UCSD-AML1 (cell line): ENCODE results near the gene MMP19.
A peak's percentile ranks its signal among the peaks of the same experiment; 100 is the strongest.
"Not testable (repeated sequence)": the region's sequence is repeated elsewhere in the genome, so short reads cannot be mapped to it uniquely, and the experiment has no call there.

Experiments
- DNase-seq: peaks from one replicate; lab custom pipeline; 2025; ENCODE audit not compliant: unreplicated experiment; lab: John Stamatoyannopoulos, UW

The MMP19 gene

DNA sequence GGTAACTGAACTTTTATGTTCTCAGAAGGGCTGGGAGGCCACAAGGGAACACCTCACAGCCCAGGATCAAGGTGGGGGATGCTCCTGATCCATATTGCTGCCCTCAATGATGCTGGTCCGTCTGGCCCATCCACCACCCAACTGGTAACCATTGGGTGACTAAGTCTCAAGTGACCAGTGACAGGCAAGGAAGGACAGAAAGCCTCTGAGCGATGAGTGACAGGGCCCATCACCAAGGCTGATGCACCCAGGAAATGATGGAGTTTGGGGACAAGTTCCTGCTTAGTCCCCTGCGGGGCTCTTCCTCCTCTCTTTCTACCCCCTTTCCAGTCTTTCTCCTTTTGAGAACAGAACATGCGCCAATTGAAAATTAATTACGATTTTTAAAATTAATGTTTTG, 2.6 kb upstream of the MMP19 start:
- no peak for DNase-seq

DNA sequence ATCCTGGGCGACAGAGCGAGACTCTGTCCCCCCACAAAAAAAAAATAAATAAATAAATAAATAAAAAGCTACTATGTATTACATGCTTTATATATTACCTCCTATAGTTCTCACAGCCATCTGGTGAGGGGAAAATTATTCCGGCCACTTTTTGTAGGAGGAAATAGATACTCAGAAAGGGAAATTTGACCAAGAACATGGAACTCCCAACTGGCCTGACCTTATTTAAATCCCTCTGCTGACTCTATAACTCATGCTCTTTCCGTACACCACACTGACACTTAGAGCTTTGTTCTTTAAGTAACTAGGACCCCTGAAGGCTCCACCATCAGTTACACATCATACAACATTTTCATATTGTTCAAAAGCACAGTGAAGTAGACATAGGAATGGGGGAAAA, 2.2 kb upstream of the MMP19 start:
- DNase-seq = no peak

DNA sequence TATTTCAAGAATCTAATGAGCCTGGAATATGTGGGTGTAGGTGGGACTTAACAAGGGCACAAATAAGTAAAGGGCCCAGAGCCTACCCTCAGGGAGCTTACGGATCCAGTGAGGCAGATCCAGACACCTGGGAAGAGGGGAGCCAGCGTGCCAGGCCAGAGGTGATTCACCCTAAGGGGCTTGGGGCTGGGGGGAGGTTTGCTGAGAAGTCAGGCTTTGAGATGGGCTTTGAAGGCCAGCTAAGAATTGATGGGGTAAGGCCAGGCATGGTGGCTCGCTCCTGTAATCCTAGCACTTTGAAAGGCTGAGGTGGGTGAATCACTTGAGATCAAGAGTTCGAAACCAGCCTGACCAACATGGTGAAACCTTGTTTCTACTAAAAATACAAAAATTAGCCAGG, 695 bp upstream of the MMP19 start:
- no peak for DNase-seq

DNA sequence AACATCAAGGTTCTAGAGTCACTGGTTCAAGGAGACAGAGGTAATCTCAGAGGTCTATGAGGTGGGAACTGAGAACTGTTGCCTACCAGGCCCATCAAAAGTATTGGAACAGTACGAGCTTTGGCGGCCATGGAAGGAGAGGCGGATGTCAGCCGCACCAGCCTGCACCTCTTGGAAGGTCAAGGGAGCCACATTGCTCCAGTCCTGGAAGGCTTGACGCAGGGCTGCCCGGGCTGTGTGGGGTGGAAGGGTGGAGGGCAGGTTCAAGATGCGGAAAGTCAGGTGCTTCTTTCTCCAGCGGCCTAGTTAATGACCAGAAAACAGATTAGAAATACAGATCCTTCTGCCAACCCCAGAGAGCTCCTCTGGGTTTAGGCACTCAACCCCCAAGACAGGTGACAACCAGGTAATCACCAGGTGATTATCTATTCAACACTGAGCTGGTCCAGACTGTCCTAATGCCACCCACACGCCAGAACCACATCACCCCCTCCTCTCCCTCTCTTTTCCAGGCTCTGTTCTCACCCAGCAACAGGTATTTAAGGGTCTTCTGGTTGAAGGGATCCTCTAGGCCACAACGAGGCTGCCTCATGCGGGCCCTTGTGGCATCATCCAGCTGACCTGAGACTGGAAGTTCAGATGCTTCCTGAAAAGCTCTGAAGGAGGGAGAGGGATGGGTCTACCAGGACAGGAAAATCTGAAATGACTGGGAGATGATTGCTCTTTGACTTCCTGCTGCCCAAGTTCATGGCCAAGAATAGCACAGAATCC, 2.0 kb downstream of the MMP19 start:
- no peak for DNase-seq

DNA sequence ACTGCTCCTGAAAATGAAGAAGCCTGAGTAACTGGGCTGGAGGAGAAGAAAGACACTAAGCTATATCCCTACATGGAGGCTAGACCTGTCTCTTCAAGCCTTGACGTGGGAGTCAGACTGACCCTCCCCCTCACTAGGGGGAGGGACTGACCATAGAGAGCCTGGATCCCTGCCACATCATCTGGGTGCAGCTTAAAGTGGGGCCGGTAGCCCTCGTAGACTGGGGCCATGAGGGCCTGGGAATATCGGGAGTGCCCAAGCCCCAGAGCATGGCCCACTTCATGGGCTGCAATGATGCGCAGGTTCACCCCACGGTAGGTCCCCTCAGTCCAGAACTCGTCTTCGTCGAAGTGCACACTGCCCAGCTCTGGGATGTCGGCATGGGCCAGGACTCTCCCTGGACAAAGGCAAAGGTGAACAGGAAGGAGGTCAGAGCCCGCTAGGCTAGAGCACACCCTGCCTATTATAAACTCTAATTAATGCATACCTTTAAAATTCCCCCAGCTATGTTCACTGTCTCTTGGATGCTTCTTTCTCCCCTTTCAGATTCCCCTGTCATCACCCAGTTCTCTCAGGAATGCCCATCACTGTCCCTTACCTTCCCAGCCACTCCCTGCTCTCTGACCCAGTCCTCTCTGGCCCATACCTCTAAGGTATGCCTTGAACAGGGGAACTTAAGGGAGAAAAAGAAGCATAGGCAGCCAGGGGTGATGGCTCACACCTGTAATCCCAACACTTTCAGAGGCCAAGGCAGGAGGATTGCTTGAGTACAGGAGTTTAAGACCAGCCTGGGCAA, 3.2 kb downstream of the MMP19 start:
- DNase-seq = no peak

DNA sequence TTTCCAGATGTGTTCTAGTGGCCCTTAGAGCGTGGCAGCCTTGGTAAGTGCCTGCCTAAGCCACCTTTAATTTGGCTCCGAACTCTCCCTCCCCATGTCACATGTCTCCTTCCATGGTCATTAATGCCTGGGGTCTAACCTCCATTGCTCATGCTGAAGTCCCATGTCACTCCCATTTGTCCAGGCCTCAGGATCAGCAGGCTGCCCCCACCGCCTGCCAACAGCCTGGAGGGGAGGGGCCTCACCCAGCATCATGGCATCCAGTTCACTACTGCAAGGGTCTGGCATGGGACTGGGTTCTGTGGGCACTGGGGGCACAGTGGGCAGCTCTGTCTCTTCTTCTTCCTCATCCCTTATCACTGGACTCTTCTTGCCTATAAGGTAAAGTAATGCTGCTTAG, 4.4 kb downstream of the MMP19 start:
- no peak for DNase-seq

DNA sequence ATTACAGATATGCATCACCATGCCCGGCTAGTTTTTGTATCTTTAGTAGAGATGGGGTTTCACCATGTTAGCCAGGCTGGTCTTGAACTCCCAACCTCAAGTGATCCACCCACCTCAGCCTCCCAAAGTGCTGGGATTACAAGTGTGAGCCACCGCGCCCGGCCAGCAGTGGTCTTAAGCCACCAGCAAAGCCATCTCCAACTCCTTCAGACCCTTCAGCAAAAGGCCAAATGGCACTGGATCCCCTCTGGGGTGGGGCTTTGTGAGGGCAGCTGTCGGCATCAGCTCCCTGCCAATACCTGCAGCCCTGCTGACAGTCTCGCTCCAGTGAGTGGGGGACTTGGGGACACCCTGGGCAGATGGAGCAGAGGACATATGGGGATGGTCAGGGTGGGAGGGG, 8.3 kb downstream of the MMP19 start:
- DNase-seq = not testable (repeated sequence)

DNA sequence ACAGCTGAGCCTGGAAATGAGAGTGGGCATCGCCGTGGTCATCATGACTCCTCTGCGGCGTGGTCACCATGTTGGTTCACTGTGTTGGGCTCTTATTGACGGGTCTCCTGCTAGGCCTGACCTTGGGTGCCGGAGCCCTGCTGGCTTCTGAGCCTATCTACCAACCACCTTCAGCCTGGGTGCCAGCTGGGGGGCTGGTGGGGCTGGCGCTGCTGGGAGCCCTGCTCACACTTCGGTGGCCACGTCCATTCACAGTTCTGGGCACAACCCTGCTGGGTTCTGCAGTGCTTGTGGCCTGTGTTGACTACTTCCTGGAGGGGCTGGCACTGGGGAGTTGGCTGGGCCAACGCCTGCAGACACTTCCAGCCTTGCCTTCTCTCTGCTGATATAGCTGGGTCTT, 9.7 kb downstream of the MMP19 start:
- DNase-seq = no peak

DNA sequence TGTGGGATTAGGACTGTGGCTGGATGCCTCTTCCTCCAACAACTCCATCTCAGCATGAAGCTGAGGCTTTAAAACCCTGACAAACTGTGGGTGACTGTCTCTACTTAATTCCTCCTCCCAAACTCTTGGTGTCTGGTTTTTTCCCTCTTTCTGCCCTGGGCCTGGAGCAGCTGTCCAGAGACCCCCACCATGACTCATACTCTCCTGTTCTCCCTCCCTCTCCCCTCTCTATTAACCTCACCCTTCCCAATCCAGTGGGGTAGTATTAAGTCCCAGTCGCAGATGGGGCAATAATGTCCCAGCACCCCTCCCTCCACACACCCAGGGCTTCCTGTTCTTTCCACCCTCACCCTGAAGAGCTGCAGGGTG, 11.3 kb downstream of the MMP19 start:
- DNase-seq = no peak

DNA sequence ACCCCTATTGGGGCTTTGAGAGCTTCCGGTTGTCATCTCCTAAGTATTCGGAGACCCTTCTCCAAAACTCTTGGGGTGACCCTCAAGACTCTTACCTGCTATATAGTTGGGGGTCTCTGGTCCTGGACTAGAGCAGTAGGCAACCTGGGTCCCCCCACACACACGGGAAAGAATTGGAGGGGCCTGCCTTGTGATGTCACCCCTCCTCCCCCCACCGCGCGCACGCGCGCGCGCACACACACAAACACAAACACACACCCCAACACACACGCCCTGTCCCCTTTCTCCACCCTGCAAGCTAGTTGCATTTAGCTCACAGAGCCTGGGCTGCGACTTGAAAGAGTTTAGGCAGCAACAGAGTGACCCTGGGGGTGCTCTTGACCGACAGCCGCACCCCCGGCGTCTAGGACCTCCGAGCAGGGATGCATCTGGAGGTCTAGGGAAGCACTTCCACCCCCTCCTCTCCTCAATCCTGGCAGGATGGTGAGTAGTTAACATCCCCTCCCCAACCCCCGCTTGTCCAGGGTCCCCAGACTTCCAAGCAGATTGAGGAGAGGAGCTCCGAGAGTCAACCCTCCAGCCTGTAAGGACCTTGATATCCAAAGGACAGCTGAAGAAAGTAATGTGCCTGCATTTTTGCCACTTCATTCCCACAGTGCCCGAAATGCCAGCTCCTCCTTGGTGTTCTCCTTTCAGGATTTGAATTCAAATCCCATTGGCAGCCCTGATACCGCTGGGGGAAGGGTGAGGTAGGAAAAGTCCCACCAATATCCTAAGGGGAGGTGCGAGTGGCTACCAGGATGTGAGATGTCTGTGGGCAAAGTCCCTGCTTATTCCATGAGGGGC, 11.9 kb downstream of the MMP19 start:
- no peak for DNase-seq

DNA sequence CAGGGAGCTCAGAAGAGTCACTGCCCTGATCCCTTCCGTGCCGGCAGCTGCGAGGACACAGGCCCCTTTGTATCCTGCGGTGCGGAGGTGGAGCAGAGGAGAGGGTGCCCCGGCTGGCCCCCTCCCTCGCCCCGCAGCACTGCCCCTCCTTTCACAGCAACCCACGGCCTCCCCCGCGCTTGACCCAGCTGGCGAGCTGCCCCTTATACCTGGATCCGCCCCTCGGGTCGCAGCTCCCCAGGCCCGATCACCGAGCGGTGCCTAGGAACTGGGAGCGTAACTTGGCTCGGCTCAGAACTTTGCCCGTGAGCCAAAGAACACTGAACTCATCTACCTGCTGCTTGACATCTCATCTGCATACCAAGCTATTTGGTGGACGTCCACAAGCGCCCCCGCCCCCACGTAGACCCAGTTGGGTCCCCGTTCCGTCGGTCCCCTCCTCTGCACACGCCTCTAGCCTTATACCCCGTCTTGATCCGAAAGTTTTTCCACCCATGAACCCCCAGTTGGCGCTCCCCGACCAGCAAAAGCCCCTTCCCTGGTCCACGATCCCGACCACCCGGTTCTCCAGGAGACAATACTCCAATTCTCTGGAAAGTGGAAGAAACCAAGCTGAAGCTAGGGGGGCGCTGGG, 12.7 kb downstream of the MMP19 start:
- peak; percentile 48 for DNase-seq

DNA sequence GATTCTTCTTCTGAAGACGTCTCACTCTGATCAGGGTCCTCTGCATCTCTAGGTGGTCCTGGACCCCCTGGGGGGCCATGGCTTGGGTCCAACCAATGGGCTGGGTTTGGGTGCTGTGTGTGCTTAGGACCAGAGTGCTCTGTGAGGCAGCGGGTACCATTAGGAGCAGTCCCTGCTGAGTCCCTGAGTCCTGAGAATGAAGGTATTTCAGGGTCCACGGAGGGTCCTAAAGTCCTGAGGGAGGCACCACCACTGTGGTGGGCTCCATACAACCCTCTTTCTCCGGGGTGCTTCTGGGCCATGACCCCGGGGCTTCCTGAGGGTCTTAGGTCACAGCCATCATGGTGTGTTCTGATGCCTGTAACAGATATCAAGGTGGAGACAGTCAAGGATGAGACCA, 14.4 kb downstream of the MMP19 start:
- DNase-seq = no peak

DNA sequence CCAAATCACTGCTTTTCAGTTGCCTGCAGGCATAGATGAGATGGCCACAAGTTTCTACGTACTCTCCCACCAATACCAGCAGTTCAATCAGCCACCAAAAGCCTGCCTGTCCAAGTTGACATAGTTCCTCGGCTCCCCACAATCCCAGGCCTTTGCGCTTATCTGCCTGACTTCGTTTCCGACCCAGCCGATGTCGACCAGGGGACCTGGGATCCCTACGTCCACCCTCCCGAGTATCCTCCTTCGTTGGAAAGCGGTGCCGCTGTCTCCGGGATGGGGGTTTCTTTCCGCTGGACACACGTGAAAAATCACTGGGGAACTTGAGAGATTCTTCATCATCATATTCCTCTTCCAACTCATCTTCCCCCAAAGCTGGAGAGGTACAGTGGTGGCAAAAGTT, 14.9 kb downstream of the MMP19 start:
- no peak for DNase-seq

DNA sequence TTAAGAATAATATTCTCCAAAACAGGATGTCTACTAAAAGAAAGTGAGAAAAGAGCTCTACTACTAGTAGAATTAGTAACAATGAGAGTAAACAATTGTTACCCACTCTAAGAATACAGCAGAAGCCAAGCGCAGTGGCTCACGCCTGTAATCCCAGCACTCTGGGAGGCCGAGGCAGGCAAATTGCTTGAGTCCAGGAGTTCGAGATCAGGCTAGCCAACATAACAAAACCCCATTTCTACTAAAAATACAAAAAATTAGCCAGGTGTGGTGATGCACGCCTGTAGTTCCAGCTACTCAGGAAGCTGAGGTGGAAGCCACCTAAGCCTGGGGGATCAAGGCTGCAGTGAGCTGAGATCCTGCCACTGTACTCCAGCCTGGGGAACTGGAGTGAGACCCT, 18.0 kb downstream of the MMP19 start:
- no peak for DNase-seq

DNA sequence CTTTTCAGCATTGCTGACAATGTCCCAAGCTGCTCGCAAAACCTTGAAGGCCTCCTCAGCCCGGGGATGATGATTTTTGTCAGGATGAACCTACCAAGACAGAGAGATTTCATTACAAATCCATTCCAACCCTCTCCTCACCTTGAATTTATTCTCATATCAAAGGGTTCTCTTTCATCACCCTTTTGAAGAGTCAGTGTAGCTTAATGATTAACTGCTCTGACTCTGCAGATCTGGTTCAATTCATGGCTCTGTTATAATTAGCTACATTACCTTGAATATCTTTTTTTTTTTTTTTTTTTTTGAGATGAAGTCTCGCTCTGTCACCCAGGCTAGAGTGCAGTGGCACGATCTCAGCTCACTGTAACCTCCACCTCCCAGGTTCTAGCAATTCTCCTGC, 19.3 kb downstream of the MMP19 start:
- no peak for DNase-seq

DNA sequence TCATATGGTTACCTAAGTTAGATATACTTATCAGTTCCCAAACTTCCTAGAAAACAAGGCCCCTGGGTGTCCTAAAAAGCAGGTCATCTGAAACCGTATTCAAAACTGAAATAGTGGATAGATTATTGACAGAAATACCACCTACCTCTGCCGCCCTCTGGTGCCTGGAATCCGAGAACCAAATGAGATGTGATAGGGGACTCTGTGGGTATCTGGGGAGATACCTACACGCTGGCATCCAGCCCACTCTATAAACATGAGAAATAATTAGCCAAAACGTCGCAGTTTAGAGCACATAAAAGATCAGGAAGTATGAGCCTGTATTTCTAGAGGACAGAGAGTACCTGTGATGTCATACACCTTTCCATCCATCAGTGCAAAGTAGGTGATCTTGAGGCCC, 20.5 kb downstream of the MMP19 start:
- DNase-seq = no peak

DNA sequence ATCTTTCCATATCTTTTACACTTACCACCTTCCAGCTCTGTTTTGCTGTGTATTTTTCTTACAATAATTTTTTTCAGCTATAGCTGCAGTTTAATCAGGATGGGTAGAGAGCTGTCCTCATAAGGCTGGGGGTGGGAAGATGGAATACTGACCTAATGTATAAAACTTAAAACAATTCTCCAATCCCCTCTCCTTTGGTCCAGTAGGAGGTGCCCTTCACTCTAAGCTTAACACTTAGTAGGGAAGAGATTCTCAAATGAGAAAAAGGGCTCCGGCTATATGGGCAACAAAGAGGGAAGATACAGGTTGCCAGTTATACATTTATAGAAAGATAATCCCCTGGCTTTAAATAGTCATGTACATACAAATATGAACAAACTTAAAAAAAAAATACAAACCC, 22.1 kb downstream of the MMP19 start:
- DNase-seq = no peak

DNA sequence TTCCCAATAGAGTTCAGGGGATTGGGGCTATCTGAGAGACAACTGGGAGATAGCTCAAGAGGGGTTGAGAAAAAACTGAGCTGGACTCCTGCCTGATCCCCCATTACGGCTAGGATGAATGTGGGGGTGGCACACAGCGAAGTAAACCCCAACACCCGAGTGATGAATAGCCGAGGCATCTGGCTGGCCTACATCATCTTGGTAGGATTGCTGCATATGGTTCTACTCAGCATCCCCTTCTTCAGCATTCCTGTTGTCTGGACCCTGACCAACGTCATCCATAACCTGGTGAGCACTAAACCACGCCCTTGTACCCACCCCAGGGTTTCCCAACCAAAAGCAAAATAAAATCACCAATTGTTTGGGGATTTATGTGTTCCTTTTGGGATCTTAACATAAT, 23.9 kb downstream of the MMP19 start:
- no peak for DNase-seq

DNA sequence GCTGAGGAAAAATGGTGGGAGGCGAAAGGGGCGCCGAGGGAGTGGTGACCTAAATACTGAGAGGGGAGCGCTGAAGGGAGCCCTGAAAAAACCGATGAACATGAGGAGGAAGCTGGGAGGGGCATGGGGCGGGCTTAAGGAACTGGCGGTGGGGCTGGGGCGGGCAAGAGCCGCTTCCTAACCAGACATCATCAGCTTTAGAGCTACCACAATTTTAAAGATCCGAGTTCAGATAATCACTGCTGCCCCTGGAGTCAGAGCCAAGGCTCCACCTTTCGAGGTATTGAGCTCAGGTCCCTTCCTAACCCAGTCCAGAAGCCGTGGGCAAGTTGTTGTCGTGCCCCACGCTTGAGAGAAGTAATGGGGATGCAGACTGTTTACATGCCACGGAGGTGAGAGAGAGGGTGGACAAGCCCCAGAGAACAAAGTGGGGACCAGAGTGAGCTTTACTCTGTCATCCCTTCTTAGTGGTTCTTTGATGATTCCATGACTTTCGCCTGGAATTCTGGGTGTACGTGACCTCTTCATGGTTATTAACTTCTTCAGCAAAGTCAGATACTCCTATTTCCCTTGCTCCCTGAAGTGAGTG, 24.5 kb downstream of the MMP19 start:
- DNase-seq = no peak

DNA sequence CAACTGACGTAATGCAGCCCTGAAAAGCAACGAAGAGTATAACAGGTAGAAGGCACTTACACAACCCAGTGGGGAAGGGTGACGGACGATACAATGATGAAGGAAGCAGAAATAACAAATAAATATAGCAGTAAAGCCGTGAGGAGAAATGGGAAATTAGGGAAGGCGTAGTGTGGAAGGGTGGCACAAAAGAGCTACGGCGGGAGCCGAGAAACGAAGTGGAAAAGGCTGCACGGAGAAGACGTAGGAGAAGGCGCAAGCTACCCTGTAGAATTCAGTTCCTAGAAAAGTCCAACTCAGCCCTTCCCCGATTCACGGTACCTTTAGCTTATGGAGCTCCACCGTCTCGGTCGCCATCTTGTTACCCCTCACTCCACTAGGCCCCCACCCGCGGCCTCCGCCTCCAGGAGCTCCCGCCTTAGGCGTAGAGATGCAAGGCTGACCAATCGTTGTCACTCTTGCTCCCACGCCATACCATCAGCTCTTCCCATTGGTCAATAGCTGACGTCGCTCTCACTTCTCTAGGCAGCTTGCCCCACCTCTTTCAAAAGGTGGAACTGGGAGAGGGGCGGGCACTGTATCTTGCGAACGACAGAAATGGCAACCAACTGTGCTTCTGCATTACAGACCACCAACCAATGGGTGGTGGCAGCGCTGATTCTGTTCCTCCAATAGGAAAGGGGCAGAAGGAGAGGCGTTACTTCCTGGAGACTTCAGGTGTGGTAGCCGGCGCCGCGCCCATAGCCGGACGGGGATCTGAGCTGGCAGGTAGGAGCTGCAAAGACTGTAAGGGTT, 25.2 kb downstream of the MMP19 start, which contains the start of the genes ORMDL2 and SARNP:
TSS of gene ORMDL2 (plus strand) at position 697 of the 795 bp plus-strand sequence. CDS start 959 bp downstream, outside the sequence.
TSS of gene SARNP (minus strand) at position 380 of the 795 bp plus-strand sequence. CDS start at position 357, 23 bp downstream.
- peak; percentile 95 for DNase-seq
